ENCODE measurements around the gene GOLGA8Q. TPM values are rescaled to one million over a fixed set of nuclear protein-coding genes. Genes with fewer than 3 reads are reported as not detected.
"Not testable (repeated sequence)": the region's sequence is repeated elsewhere in the genome, so short reads cannot be mapped to it uniquely, and the experiment has no call there.

The GOLGA8Q gene
- 2.0 TPM in 1 of 2 replicates, not detected in the other for total RNA-seq (2022)
- percentile 23 among the genes with signal in this experiment for Bru-seq, nascent RNA
- percentile 37 among the genes with signal in this experiment for BruChase-seq, experiment 1, labeled RNA remaining after a 6-hour chase
- percentile 31 among the genes with signal in this experiment for BruChase-seq, experiment 2, labeled RNA remaining after a 2-hour chase
- long read RNA-seq, result 0 reads

- DNase-seq (ENCODE audit: unreplicated experiment); BruUV-seq (replicated peaks); H3K27ac Mint-ChIP-seq (ENCODE audit: low read depth, unreplicated experiment); intact Hi-C loops (cut with micrococcal nuclease); H3K4me1 Mint-ChIP-seq (ENCODE audit: insufficient read depth, unreplicated experiment); CTCF ChIA-PET; H3K36me3 Mint-ChIP-seq (ENCODE audit: insufficient read depth, unreplicated experiment); H3K27me3 Mint-ChIP-seq (ENCODE audit: insufficient read depth, unreplicated experiment); H3K9me3 Mint-ChIP-seq (ENCODE audit: unreplicated experiment); POLR2A ChIA-PET; H3K4me3 Mint-ChIP-seq (ENCODE audit: unreplicated experiment): not testable (repeated sequence)
Observed at GRCh38 chr15:30551750-30552149, at the start of gene GOLGA8Q. Gene GOLGA8Q (plus strand): TSS chr15:30552050. CDS start chr15:30552078, 28 bp downstream.

- DNase-seq (ENCODE audit: unreplicated experiment); H3K36me3 Mint-ChIP-seq (ENCODE audit: insufficient read depth, unreplicated experiment); POLR2A ChIA-PET; intact Hi-C loops (cut with micrococcal nuclease); BruUV-seq (replicated peaks); H3K4me3 Mint-ChIP-seq (ENCODE audit: unreplicated experiment); H3K4me1 Mint-ChIP-seq (ENCODE audit: insufficient read depth, unreplicated experiment); H3K27me3 Mint-ChIP-seq (ENCODE audit: insufficient read depth, unreplicated experiment); CTCF ChIA-PET; H3K27ac Mint-ChIP-seq (ENCODE audit: low read depth, unreplicated experiment); H3K9me3 Mint-ChIP-seq (ENCODE audit: unreplicated experiment): not testable (repeated sequence)
Observed at GRCh38 chr15:30502904-30503781, 48.7 kb upstream of the GOLGA8Q start.

- intact Hi-C loops (cut with micrococcal nuclease); H3K4me3 Mint-ChIP-seq (ENCODE audit: unreplicated experiment); BruUV-seq (replicated peaks); H3K9me3 Mint-ChIP-seq (ENCODE audit: unreplicated experiment); H3K27me3 Mint-ChIP-seq (ENCODE audit: insufficient read depth, unreplicated experiment); H3K4me1 Mint-ChIP-seq (ENCODE audit: insufficient read depth, unreplicated experiment); H3K27ac Mint-ChIP-seq (ENCODE audit: low read depth, unreplicated experiment); CTCF ChIA-PET; DNase-seq (ENCODE audit: unreplicated experiment); POLR2A ChIA-PET; H3K36me3 Mint-ChIP-seq (ENCODE audit: insufficient read depth, unreplicated experiment): not testable (repeated sequence)
Observed at GRCh38 chr15:30504162-30504843, 47.5 kb upstream of the GOLGA8Q start.

GRCh38 chr15:30514545-30514944, 37.3 kb upstream of the GOLGA8Q start:
- H3K4me1 Mint-ChIP-seq (ENCODE audit: insufficient read depth, unreplicated experiment); H3K4me3 Mint-ChIP-seq (ENCODE audit: unreplicated experiment); H3K27me3 Mint-ChIP-seq (ENCODE audit: insufficient read depth, unreplicated experiment); BruUV-seq (replicated peaks); intact Hi-C loops (cut with micrococcal nuclease); CTCF ChIA-PET; H3K9me3 Mint-ChIP-seq (ENCODE audit: unreplicated experiment); H3K27ac Mint-ChIP-seq (ENCODE audit: low read depth, unreplicated experiment); H3K36me3 Mint-ChIP-seq (ENCODE audit: insufficient read depth, unreplicated experiment); DNase-seq (ENCODE audit: unreplicated experiment); POLR2A ChIA-PET: not testable (repeated sequence)

GRCh38 chr15:30523453-30524243, 28.2 kb upstream of the GOLGA8Q start:
- H3K4me3 Mint-ChIP-seq (ENCODE audit: unreplicated experiment); H3K4me1 Mint-ChIP-seq (ENCODE audit: insufficient read depth, unreplicated experiment); H3K27me3 Mint-ChIP-seq (ENCODE audit: insufficient read depth, unreplicated experiment); CTCF ChIA-PET; DNase-seq (ENCODE audit: unreplicated experiment); H3K9me3 Mint-ChIP-seq (ENCODE audit: unreplicated experiment); H3K27ac Mint-ChIP-seq (ENCODE audit: low read depth, unreplicated experiment); BruUV-seq (replicated peaks); intact Hi-C loops (cut with micrococcal nuclease); POLR2A ChIA-PET; H3K36me3 Mint-ChIP-seq (ENCODE audit: insufficient read depth, unreplicated experiment): not testable (repeated sequence)

- intact Hi-C loops (cut with micrococcal nuclease); CTCF ChIA-PET; POLR2A ChIA-PET; DNase-seq (ENCODE audit: unreplicated experiment); H3K4me1 Mint-ChIP-seq (ENCODE audit: insufficient read depth, unreplicated experiment); H3K9me3 Mint-ChIP-seq (ENCODE audit: unreplicated experiment); H3K4me3 Mint-ChIP-seq (ENCODE audit: unreplicated experiment); H3K27ac Mint-ChIP-seq (ENCODE audit: low read depth, unreplicated experiment); H3K27me3 Mint-ChIP-seq (ENCODE audit: insufficient read depth, unreplicated experiment); H3K36me3 Mint-ChIP-seq (ENCODE audit: insufficient read depth, unreplicated experiment); BruUV-seq (replicated peaks): not testable (repeated sequence)
Observed at GRCh38 chr15:30525912-30526311, 25.9 kb upstream of the GOLGA8Q start.

GRCh38 chr15:30529049-30529448, 22.8 kb upstream of the GOLGA8Q start:
- intact Hi-C loops (cut with micrococcal nuclease); POLR2A ChIA-PET; DNase-seq (ENCODE audit: unreplicated experiment); BruUV-seq (replicated peaks); H3K4me1 Mint-ChIP-seq (ENCODE audit: insufficient read depth, unreplicated experiment); H3K27ac Mint-ChIP-seq (ENCODE audit: low read depth, unreplicated experiment); H3K4me3 Mint-ChIP-seq (ENCODE audit: unreplicated experiment); H3K36me3 Mint-ChIP-seq (ENCODE audit: insufficient read depth, unreplicated experiment); CTCF ChIA-PET; H3K9me3 Mint-ChIP-seq (ENCODE audit: unreplicated experiment); H3K27me3 Mint-ChIP-seq (ENCODE audit: insufficient read depth, unreplicated experiment): not testable (repeated sequence)

All from MCF 10A (cell line).